RWPE2 (cell line): ENCODE measurements around the gene CCL2.

Experiments used
- ATAC-seq: fragments of 200-7000 bp; cut with Tn5 transposase; 3 replicates; pipeline ENCODE4 v1.9.1; 2021; ENCODE audit warnings: low read depth
- DNase-seq: peaks from one replicate; pipeline ENCODE4 v3.0.0-alpha.2; 2020; ENCODE audit warnings: low spot score
- H3K27ac ChIP-seq: fragments of 450-650 bp; 2 replicates; pipeline ENCODE4 v1.5.1; 2017; ENCODE audit warnings: mild to moderate bottlenecking; ENCODE audit not compliant: poor library complexity, severe bottlenecking
- H3K27me3 ChIP-seq: fragments of 250-450 bp; sonication (Bioruptor Pico); 2 replicates; pipeline ENCODE4 v1.5.1; 2021; ENCODE audit warnings: mild to moderate bottlenecking, moderate library complexity; ENCODE audit not compliant: insufficient read depth, poor library complexity, severe bottlenecking
- H3K36me3 ChIP-seq: fragments of 250-450 bp; sonication (Bioruptor Pico); 2 replicates; pipeline ENCODE4 v1.5.1; 2020; ENCODE audit warnings: low read depth, mild to moderate bottlenecking, moderate library complexity
- H3K4me1 ChIP-seq: fragments of 250-450 bp; sonication (Bioruptor Pico); 2 replicates; pipeline ENCODE4 v1.5.1; 2021; ENCODE audit warnings: mild to moderate bottlenecking, moderate library complexity; ENCODE audit not compliant: insufficient read depth, poor library complexity, severe bottlenecking
- H3K4me3 ChIP-seq: fragments of 250-450 bp; sonication (Bioruptor Pico); 2 replicates; pipeline ENCODE4 v1.5.1; 2021; ENCODE audit warnings: mild to moderate bottlenecking, moderate library complexity; ENCODE audit not compliant: severe bottlenecking
- H3K9me3 ChIP-seq: fragments of 250-450 bp; sonication (Bioruptor Pico); 2 replicates; pipeline ENCODE4 v1.5.1; 2021; ENCODE audit warnings: mild to moderate bottlenecking, moderate library complexity; ENCODE audit not compliant: severe bottlenecking
- CTCF ChIP-seq: fragments of 450-650 bp; IDR thresholded peaks from one replicate; pipeline ENCODE4 v1.5.1; 2017; ENCODE audit warnings: mild to moderate bottlenecking, moderate library complexity; ENCODE audit not compliant: poor library complexity, severe bottlenecking

The CCL2 gene

GRCh38 chr17:34227707-34228106 is 27.4 kb upstream of the CCL2 start:
- Histone ChIP-seq H3K9me3 (no peaks in the 10 kb centered on the region), H3K4me3 (no peak overlapping the region), H3K27me3 (no peaks in the 10 kb centered on the region), H3K4me1 (no peaks in the 10 kb centered on the region), H3K36me3 (no peaks in the 10 kb centered on the region), H3K27ac (no peak overlapping the region)
- no peak for TF ChIP-seq CTCF
- DNase-seq (no peak), ATAC-seq (no peak)

DNA sequence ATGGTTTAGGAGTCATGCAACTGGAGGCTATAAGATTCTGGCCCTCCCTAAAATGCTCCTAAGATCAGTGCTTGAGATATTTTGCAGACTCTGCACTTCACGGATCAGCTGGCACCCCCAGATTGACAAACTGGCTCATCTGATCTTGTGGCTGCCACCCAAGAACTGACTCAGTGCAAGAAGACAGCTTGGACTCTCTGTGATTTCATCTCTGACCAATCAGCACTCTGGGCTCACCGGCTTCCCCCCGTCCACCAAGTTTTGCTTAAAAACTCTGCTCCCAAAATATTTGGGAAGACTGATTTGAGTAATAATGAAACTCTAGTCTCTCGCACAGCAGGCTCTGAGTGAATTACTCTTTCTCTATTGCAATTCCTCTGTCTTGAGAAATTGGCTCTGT is 26.3 kb upstream of the CCL2 start:
- no peak overlapping the region for H3K27ac ChIP-seq
- no peak overlapping the region for H3K4me3 ChIP-seq

DNA sequence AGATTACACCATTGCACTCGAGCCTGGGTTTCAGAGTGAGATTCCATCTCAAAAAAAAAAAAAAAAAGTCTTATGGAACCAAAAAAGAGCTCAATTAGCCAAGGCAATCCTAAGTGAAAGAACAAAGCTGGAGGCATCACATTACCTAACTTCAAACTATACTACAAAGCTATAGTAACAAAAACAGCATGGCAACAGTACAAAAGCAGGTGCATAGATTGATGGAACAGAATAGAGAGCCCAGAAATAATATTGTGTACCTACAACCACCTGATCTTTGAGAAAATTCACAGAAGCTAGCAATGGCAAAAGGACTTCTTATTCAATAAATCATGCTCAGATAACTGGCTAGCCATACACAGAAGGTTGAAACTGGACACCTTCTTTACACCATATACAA is 24.7 kb upstream of the CCL2 start:
- Histone ChIP-seq H3K27ac (no peak overlapping the region), H3K4me1 (no peaks in the 10 kb centered on the region), H3K9me3 (no peaks in the 10 kb centered on the region), H3K36me3 (no peaks in the 10 kb centered on the region), H3K4me3 (no peak overlapping the region), H3K27me3 (no peaks in the 10 kb centered on the region)
- no peak for ATAC-seq
- TF ChIP-seq CTCF: no peak
- no peak for DNase-seq

More for the DNA sequence above, 26.3 kb upstream of the CCL2 start:
- no peak for TF ChIP-seq CTCF
- DNase-seq: no peak
- no peaks in the 10 kb centered on the region for H3K4me1 ChIP-seq
- ATAC-seq: no peak
- no peaks in the 10 kb centered on the region for H3K9me3 ChIP-seq
- H3K36me3 ChIP-seq: no peaks in the 10 kb centered on the region
- no peaks in the 10 kb centered on the region for H3K27me3 ChIP-seq

GRCh38 chr17:34234616-34235015 is 20.5 kb upstream of the CCL2 start:
- no peak for TF ChIP-seq CTCF
- DNase-seq (no peak), ATAC-seq (no peak)
- H3K4me1 ChIP-seq: no peaks in the 10 kb centered on the region
- H3K27ac ChIP-seq: no peak overlapping the region
- no peak overlapping the region for H3K4me3 ChIP-seq
- H3K36me3 ChIP-seq: no peaks in the 10 kb centered on the region
- H3K9me3 ChIP-seq: no peaks in the 10 kb centered on the region
- no peaks in the 10 kb centered on the region for H3K27me3 ChIP-seq

DNA sequence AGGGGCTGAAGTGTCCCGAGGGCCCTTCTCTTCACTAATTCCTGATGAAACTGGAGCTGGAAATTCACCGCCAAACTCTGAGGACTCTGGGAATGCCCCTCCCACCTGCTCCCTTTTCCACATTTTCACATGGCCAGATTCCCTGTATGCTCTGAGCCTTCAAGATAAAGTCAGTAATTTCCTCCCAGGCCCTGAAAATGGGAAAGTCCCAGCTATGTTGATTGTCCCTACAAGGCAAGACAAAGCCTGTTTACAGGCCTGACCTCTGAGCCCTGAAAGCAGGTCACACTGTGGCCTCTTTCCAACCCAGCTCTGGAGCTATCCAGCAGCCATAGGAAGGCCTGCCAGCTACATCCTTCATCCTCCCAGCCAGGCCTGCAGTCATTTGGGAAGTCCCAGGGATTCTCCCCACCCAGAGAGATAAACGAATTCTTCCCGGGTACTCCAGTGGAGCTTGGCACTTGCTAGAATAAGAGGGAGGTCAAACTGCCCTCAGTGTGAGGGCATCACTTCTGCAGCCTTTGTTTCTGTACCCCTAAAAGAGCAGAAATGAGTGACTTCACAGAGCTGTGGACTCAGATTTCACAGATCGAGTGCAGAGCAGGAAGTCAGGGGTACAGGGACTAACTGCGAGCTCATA is 19.6 kb upstream of the CCL2 start:
- no peaks in the 10 kb centered on the region for H3K27me3 ChIP-seq
- ATAC-seq (0 out of 3 replicates have a peak, but pooled peaks have one; percentile 12), DNase-seq (no peak)
- no peaks in the 10 kb centered on the region for H3K9me3 ChIP-seq
- no peak for TF ChIP-seq CTCF
- H3K4me1 ChIP-seq: no peaks in the 10 kb centered on the region
- no peak overlapping the region for H3K4me3 ChIP-seq
- no peaks in the 10 kb centered on the region for H3K36me3 ChIP-seq
- H3K27ac ChIP-seq: no peak overlapping the region
